HG03108 (cell line): Measurements from ENCODE around the gene CYP27A1.
"Not testable (repeated sequence)": the region's sequence is repeated elsewhere in the genome, so short reads cannot be mapped to it uniquely, and the experiment has no call there.

Source experiments
- ATAC-seq: cut with Tn5 transposase; IDR thresholded peaks from one replicate; pipeline ENCODE4 v1.9.1; 2021; ENCODE audit warnings: moderate library complexity; ENCODE audit not compliant: unreplicated experiment

Gene CYP27A1

DNA sequence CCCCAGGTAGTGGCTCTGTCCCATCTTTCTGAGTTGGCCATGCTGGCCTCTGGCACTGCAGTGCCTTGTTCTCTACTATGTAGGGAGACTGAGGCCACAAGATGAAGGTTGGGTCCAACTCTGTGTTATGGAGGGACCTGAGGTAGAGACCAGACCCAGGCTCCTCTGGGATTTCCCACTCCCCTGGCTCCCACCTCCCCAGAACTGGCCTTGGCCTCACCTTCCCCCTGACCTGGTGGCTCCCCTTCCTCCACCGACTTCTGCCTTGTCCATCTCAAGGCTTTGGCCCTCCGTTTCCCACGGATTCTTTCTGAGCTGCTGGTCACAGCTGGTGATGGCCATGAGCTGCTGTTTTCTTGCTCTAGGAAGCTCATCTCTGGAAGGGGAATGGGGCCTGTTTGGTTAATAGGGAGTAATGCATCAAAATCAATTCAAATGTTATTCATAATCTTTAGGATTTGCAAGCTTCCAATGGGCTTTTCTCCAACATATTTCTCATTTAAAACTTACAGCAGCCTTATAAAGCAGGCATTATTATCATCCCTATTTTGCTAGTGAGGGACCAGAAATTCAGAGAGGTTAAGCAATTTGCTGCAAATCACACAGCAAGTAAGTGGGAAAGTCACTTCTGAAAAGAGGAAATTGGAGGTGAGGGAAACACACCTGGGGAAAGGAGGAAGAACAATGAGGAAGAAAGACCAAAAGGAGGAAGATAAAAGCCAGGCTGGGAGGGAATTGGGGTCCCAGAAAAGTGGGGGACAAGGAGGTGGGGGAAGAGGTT, 48.8 kb downstream of the CYP27A1 start:
- ATAC-seq: no peak

DNA sequence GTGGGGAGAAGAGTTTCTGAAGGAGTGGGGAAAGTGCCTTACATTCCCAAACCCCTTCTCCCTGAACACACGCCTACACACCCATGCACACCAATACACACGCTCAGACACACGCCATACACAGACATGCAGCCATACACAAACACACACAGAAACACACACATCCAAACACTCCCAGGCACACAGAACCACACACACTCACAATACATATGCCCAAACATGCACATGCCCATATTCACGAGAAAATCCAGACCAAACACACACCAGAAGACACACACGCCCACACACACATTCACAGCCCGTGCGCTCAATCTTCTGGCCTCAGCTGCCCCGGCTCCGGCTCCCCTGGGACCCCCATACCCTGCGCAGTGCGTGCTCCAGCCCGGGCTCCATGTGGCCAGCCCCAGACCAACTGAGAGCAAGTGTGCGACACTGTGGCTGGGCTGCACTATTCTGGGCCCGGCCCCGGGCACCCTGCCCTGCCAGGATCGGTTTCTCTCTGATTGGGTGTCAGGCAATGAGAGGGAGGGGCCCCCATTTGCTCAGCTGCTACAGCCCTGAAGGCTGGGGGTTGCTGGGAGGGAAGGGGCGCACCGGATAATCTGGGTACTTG, 49.5 kb downstream of the CYP27A1 start, which contains the start of gene PRKAG3:
TSS of gene PRKAG3 (minus strand) at position 426 of the 613 bp plus-strand sequence.
- ATAC-seq: no peak

DNA sequence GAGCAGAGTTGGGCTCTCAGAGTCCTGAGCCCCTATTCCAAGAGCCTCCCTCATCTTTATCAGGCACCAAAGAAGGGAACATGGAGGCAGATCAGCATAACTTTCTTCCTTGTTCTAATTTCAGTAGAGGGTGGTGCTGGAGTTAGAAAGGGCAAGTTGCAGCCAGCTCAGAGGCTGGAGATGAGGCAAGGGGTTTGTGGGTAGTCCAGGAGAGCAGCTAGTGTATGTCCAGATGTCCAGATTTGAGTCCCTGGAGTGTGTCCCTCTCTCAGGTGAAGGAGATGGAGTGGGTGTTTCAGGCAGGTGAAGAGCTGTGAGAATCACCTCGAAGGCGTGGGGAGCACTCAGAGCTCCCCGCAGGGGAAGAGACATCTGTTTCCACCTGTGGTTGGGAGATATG, 50.1 kb downstream of the CYP27A1 start:
- no peak for ATAC-seq

DNA sequence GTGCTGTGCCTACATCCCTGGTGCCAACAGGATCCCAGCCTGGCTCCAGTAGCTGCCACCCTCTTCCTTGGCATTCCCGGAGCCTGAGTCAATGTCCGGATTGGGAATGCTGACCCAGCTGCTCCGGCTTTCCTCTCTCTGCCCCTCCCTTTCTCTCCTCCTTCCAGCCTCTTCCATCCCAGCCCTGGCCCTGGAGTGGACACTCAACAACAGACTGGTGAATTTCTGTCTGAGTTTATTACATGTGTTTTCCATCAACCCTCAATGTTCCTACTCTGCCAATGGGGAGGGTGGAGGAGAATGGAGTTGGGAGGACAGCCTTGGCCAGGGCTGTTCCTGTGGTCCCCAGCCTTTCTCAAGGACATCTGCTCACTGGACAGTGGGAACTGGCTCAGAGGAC, 50.6 kb downstream of the CYP27A1 start:
- no peak for ATAC-seq

DNA sequence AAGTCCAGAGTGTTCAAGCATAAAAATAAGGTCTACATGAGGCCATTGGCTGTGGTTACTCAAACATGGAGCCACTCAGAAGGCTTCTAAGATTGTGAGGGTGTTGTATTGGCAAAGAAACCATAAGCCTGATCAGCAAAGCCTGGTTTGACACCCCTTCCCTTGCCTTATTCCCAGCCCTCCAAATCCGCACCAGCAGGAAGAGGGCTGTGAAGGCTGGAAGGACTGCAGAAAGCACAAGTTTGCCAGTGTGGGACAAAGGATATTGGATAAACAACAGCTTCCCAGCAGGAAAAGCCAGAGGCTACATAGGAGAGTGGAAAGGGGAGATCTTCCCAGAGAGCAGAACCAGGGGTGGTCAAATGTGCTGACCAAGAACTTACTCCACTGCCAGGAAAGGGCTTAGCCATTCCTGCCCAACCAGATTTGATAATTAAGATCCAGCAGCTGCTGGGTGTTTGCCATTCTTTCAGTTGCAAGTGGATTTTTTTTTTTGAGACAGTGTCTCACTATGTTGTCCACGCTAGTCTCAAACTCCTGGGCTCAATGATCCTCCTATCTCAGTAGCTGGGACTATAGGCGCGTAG, 51.2 kb downstream of the CYP27A1 start:
- no peak for ATAC-seq

DNA sequence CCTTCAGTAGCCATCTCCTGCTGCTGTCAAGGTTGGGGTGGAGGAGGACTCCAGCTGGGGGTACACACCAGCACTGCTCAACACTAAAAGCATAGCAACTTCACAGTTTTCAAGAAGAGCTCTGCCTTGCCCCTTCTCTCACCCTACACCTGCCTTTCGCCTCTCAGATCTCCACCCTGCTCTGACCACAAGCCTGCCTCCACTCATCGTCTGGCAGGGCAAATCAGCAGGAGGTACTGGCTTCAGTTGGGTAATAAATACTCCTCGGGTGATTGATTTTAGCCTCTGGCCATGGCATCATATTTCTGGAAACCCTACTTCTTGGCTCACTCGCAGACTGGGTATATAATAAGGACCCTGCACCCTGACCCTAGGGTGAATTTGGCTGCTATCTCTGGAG, 52.7 kb downstream of the CYP27A1 start:
- ATAC-seq: no peak

DNA sequence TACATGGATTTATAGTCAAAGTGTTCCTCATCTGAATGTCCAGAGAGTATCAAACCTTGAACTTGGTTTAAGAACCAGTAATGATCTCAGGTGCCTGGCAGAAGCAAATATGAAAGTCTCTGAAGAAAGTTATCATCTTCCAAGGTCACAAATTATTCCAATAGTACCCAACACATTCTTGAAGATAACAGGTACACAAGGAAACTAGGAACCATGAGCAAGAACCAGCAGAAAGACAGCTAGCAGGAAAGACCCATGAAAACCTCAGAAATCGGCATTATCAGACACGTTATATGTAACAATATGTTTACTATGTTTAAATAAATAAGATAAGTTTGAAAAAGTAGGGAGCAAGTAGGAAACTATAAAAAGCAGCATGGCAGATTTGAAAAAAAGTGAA, 55.5 kb downstream of the CYP27A1 start:
- no peak for ATAC-seq

DNA sequence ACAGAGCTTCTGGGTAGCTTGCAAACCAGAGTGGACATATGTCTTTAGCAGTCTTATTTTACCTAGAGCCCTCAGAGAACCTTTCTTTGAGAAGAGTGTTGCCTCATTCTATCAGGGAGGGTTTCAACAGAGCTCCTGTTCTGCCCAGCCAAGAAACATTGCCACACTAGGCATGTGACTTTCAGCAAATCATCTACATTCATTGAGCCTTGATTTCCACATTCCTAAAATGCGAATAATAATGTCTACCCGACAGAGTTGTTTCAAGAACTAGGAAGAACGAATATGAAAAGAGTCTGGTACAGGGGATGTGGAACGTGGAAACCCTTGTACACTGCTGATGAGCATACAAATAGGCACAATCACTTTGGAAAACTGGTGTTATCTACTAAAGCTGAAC, 57.5 kb downstream of the CYP27A1 start:
- ATAC-seq: no peak

DNA sequence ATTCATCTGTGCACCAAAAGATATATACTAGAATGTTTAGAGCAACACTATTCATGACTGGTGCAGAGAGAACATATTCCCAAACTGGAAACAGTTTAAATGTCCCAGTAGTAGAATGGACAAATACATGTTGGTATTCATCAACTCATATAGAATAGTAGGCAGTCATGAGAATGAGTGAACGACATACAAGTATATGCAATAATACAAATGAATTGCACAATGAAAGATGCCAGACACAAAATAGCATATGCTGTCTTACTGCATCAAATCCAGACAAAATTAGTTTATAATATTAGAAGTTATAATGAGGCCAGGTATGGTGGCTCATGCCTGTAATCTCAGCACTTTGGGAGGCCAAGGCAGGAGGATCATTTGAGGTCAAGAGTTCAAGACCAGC, 57.9 kb downstream of the CYP27A1 start:
- ATAC-seq: no peak

DNA sequence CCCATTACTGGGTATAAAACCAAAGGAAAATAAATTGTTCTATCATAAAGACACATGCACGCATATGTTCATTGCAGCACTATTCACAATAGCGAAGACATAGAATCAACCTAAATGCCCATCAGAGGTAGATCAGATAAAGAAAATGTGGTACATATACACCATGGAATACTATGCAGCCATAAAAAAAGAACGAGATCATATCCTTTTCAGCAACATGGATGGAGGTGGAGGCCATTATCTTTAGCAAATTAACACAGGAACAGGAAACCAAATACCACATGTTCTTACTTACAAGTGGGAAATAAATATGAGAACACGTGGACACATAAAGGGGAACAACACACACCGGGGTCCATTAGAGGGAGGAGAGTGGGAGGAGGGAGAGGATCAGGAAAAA, 62.4 kb downstream of the CYP27A1 start:
- not testable (repeated sequence) for ATAC-seq

DNA sequence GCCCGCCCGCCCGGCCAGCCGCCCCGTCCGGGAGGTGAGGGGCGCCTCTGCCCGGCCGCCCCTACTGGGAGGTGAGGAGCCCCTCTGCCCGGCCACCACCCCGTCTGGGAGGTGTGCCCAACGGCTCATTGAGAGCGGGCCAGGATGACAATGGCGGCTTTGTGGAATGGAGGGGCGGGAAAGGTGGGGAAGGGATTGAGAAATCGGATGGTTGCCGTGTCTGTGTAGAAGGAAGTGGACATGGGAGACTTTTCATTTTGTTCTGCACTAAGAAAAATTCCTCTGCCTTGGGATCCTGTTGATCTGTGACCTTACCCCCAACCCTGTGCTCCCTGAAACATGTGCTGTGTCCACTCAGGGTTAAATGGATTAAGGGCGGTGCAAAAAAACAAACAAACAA, 65.0 kb downstream of the CYP27A1 start:
- not testable (repeated sequence) for ATAC-seq

DNA sequence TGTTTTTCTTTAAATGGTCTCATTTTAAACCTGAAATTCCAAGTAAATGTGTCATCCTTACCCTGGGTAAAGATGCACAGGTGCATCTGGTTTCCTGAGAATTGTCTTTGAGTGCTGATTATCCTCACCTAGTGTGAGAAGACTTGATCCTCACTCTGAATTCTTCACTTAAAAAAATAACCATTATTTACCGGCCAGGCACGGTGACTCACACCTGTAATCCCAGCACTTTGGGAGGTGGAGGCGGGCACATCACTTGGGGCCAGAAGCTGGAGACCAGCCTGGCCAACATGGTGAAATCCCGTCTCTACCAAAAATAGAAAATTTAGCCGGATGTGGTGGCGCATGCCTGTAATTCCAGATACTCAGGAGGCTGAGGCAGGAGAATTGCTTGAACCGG, 67.8 kb downstream of the CYP27A1 start:
- no peak for ATAC-seq

DNA sequence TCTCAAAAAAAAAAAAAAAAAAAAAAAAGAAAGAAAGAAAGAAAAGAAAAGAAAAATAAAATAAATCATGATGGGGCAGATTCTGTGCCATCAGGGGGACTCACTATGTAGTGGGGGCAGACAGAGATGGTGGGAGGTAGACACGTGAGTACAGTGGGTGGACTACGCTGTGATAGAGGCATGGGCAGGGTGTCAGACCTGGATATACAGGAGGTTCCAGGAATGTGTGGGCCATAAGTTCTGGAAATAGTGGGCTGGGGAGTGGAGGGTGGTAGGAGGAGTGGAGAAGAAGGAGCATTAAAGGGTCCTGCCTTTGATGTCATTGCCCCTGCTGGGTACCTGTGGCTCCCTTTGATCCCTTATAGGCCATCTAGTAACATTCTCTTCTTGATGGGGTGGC, 68.8 kb downstream of the CYP27A1 start:
- ATAC-seq: no peak

DNA sequence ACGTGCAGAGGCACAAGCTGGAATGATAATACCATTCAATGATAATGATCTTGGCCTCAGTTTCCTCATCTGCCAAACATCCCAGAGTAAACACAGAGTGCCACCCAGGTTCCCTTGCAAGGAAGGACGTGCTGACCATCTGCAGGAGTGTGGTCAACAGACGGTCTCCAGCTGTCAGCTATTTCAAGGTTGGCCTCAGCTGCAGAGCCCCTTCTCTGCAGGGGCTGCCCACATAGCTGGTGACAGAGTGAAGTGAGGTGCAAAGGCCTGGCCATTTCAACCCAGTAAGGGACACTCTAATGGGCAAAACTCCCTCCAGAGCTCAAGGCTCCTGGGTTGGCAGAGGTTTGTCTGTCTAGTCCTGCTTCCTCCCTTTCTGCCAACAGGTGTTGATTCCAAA, 69.3 kb downstream of the CYP27A1 start:
- ATAC-seq: no peak

DNA sequence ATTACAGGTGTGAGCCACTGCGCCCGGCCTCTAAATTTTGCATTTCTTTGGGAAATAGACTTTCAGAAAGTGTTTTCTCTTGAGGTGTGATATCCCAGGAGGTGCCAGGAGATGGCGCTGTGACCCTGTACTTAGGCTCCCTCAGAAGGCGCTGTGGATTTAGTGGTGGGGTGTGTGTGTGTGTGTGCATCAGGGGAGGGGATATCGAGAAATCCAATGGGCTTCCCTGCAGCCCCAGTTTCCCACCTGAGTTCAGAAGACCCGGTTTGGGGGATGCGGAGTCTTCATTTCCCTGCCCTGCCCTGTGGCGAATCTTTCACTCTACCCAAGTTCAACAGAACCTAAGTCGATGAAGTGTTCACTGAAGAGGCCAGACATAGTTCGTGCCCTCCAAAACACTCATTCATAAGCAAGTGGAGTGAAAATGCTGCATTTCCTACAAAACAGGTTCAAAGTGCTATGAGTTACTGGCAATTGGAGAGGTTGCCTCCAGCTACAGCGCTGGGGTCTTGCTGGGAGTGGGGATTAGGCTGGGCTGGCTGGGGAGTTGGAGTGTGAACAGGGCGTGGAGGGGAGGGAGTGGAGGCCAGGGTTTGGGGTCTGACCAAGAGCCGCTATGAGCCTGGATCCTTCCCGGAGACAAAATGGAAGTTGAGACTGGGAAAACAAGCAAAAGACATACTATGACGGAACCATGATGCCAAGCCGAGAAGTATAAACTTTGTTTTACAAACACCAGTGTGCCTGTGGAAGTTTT, 71.1 kb downstream of the CYP27A1 start:
- no peak for ATAC-seq

DNA sequence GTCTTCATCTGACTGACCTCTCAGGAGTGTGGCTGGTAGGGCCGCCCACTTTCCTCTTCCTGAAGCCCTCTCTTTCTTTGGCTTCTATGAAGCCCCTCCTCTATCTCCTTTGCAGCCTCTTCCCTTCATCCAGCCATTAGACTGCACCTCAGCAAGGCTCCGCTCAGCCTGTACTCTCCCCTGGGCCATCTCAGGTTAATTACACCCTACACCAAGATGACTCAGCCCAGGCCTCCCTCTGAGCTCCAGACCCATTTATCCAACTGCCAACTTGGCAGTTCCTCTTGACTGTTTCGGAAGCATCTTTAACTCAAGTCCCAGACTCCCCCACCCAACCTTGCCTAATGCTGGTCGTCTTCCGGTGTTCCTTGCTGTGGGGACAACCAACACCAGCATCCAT, 71.8 kb downstream of the CYP27A1 start:
- no peak for ATAC-seq

DNA sequence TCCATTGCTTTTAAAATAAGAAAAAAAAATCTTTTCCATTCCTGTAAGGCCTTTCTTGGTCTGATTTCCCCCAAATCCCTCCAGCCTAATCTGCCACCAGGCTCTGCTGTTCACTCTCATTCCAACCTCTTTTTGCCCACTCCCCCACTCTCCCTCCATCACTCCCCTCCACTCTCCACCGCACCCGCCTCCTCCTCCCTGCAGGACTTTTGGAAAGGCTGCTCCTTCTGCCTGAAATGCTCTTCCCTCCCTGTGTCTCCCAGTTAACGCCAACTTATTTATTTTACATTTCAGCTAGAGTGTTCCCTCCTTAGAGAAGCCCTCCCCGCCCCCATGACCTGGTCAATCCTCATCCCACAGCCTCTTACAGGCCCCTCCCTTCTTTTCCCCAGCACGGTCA, 72.9 kb downstream of the CYP27A1 start:
- no peak for ATAC-seq

DNA sequence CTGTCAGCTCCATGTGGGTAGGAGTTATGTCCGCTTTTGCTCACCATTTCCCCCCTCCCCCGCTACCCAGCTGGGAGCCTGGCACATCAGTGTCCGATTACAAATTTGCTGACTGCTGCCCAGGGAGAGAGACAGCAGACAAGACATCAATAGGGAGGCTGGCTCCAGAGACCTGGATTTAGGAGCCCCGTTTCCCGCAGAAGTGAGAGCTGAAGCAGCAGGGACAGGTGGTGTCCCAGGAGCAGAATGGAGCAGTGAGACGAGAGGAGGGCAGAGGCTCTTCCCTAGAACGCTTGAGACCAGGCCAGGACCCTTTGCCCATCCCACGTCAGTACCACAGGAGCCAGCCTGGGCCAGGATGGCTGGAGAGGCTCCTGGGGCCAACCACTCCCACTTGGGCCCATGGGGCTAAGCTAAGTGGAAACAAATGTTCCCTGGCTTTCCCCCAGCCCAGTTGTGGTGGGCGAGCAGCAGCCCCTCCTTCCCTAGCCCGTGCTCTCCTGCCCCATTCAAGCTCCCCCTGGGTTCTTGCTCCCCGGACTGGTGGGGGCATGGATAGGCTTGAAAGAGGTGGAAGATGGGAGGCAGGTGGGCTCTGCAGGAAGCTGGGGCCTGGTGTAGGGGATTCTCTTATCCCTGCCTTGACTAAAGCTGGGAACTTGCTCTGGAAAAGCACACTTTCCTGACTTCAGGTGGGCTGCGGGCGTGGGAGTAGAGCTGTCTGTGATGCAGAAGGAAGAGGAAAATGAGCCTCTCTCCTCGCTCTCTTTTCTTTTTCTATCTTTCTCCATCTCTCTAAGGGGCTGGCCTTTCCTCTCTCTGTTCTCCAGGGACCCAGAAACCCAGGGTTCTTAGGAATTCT, 73.6 kb downstream of the CYP27A1 start:
- ATAC-seq: no peak

DNA sequence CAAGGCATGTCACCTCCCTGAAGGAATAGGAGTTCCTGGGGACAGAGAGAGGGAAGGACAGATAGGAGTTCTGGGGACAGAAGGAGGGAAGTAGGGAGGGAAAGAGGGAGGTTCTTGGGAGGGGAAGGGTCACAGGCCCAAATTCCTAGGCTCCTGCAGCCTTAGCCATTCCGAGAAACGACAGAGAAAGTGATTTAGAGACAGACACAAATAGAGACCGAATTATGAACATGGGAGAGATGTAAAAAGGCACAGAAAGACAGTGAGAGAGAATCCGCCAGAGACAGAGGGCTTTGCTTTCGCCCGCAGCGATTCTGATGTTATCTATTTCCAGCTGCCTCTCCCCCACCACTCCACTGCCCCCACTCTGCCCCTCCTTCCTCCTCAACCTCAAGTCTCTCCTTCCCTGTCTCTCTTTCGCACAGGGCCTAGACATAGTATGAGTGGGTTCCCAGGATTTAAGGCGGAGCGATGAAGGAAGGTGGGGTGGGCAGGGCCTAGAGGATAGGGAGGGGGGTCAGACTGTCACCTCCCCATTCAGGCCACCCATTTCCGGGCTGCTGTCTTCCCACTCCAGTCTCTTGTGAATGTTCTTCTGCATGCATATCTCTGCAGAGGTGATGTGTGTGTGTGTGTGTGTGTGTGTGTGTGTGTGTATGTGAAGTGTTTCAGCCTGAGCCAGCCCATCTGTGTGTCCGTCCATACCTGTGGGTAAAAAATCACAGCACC, 74.4 kb downstream of the CYP27A1 start:
- no peak for ATAC-seq

DNA sequence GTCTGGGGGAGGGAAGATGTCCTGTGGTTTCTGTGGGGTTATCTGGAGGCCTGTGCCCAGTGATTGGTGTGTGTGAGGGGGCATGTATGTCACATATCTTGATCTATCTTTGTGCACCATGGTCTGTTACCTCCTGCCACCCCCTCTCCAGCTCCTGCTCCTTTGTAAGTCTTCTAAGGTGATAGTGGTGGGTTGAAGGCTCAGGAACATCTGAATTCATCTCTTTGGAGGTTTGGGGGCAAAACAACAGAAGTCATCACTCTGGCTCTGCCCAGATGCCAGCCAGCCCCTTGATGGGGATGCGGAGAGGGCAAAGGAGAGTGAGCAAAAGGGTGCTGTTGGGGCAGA, 74.9 kb downstream of the CYP27A1 start:
- no peak for ATAC-seq
